Transverse colon (tissue), 4 donors: ENCODE measurements around the gene SEPTIN2. TPM values are rescaled to one million over a fixed set of nuclear protein-coding genes. Genes with fewer than 3 reads are reported as not detected.

Experiments
- DNase-seq: peaks from one replicate; pipeline ENCODE4 v3.0.0-alpha.2; 2019
- H3K27ac ChIP-seq, 4 donors: fragments of 200-600 bp; sonication (generic); 2 replicates each; pipeline ENCODE4 v1.5.1; 2016 to 2018; ENCODE audit warnings: inconsistent platforms in 4 of 4
- H3K27me3 ChIP-seq: fragments of 200-600 bp; sonication (generic); 2 replicates; pipeline ENCODE4 v1.5.1; 2017; ENCODE audit warnings: inconsistent platforms
- H3K36me3 ChIP-seq, 4 donors: fragments of 200-600 bp; sonication (generic); 2 replicates each; pipeline ENCODE4 v1.5.1; 2017 to 2019; ENCODE audit warnings: inconsistent platforms in 4 of 4
- H3K4me1 ChIP-seq, 4 donors: fragments of 200-600 bp; sonication (generic); 2 replicates each; pipeline ENCODE4 v1.5.1; 2017 to 2020; ENCODE audit warnings: inconsistent platforms in 4 of 4
- H3K4me3 ChIP-seq, 4 donors: fragments of 200-600 bp; sonication (generic); 1 replicate in 1 of 4; 2 replicates in 3 of 4; pipeline versions ENCODE4 v1.5.1 to v1.6.1; 2017 to 2019; ENCODE audit warnings: inconsistent platforms in 4 of 4
- H3K9me3 ChIP-seq, 2 donors: fragments of 200-600 bp; sonication (generic); 2 replicates each; pipeline ENCODE4 v1.5.1; 2017 to 2019; ENCODE audit warnings: inconsistent platforms in 2 of 2
- EP300 ChIP-seq: sonication (generic); formaldehyde crosslinking; IDR thresholded peaks from one replicate; pipeline ENCODE4 v1.6.1; 2017; ENCODE audit warnings: antibody characterized with exemption, low read depth
- POLR2A ChIP-seq: fragments of 450-650 bp; IDR thresholded peaks from one replicate; pipeline ENCODE4 v1.6.1; 2016; ENCODE audit warnings: antibody characterized with exemption, mild to moderate bottlenecking, moderate library complexity
- POLR2AphosphoS5 ChIP-seq, 3 donors: sonication (generic); formaldehyde crosslinking; IDR thresholded peaks; one replicate each; pipeline ENCODE4 v1.6.1; 2016; ENCODE audit warnings: antibody characterized with exemption in 3 of 3
- WGBS, 2 donors: methylation state at CpG; one replicate each; pipeline ENCODE4 v1.1.5; 2018; ENCODE audit warnings: low coverage in 1 of 2; 5-methylcytosine and 5-hydroxymethylcytosine counted together
- in situ Hi-C, 4 donors: fragments of 200-750 bp; cut with MboI; loops; one replicate each; pipeline versions ENCODE4 v1.15.0 to v1.15.1; 2017; ENCODE audit warnings: low sequenced_read_pairs in 3 of 4, low pct_ligation_motif_present in 1 of 4, low pct_unique_long_range_greater_than_20kb in 1 of 4
- intact Hi-C: fragments of 100-400 bp; cut with DNase I; formaldehyde crosslinking; loops from one replicate; pipeline ENCODE4 v1.15.1; 2023; ENCODE audit warnings: low total_unique reads
- total RNA-seq, 4 donors: library from RNA; depleted of rRNA; stranded (reverse); fragments of >200 nt; gene quantifications; one replicate each; pipeline ENCODE4 v1.1.0, GENCODE V29; 2016
- TF ChIP-seq, protein P1 (sequence below), 5 experiments: fragments of 200-600 bp in 3 of 5; fragments of 450-650 bp in 2 of 5; sonication (generic) in 3 of 5; IDR thresholded peaks; 1 replicate in 2 of 5; 2 replicates in 3 of 5; pipeline ENCODE4 v1.5.1; 2016 to 2017; ENCODE audit warnings: antibody characterized with exemption in 5 of 5, inconsistent platforms in 3 of 5, mild to moderate bottlenecking in 2 of 5, moderate library complexity in 1 of 5

The SEPTIN2 gene
- total RNA-seq, 4 donors from 2014 or later = 116 to 264 (median 180) TPM

DNA sequence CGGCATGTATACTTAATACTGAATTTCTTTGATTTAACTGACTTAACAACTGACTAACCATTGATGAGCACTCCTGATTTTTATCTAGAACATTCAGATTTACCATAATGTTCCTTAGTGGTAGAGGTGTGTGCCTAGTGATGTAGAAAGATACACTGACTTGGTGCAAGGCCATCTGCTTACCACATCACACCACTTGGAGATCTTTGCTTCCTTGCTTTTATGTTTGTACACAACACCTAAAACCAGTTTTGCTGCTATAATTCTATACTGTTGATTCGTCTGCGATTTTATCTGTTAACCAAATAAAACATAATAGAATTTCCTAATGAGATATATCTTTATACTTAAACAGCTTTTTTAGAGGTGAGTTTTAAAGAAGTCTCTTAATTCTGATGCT lies 36.5 kb downstream of the SEPTIN2 start:
- WGBS, 2 donors = 56 to 62% methylated on average over 3 of the region's 3 CpGs
- peaks cover 0 to 48% (median 15%) of the 10 kb centered on the region in 4 donors for H3K36me3 ChIP-seq
- H3K27me3 ChIP-seq = no peaks in the 10 kb centered on the region
- in situ Hi-C loops = no loop called here
- DNase-seq = no peak
- H3K9me3 ChIP-seq = no peaks in the 10 kb centered on the region
- peak overlapping the region; percentile 62 to 81 (median 70) for H3K27ac ChIP-seq
- intact Hi-C loops = no loop called here
- TF ChIP-seq POLR2AphosphoS5 (IDR thresholded peaks at IDR 0.05) = no peak
- no peak for TF ChIP-seq EP300
- TF ChIP-seq, protein P1, sequence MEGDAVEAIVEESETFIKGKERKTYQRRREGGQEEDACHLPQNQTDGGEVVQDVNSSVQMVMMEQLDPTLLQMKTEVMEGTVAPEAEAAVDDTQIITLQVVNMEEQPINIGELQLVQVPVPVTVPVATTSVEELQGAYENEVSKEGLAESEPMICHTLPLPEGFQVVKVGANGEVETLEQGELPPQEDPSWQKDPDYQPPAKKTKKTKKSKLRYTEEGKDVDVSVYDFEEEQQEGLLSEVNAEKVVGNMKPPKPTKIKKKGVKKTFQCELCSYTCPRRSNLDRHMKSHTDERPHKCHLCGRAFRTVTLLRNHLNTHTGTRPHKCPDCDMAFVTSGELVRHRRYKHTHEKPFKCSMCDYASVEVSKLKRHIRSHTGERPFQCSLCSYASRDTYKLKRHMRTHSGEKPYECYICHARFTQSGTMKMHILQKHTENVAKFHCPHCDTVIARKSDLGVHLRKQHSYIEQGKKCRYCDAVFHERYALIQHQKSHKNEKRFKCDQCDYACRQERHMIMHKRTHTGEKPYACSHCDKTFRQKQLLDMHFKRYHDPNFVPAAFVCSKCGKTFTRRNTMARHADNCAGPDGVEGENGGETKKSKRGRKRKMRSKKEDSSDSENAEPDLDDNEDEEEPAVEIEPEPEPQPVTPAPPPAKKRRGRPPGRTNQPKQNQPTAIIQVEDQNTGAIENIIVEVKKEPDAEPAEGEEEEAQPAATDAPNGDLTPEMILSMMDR (IDR thresholded peaks at IDR 0.05) = no peak
- no peak for TF ChIP-seq POLR2A
- H3K4me3 ChIP-seq = no peak overlapping the region
- H3K4me1 ChIP-seq = peaks cover 0 to 58% (median 28%) of the 10 kb centered on the region in 4 donors

DNA sequence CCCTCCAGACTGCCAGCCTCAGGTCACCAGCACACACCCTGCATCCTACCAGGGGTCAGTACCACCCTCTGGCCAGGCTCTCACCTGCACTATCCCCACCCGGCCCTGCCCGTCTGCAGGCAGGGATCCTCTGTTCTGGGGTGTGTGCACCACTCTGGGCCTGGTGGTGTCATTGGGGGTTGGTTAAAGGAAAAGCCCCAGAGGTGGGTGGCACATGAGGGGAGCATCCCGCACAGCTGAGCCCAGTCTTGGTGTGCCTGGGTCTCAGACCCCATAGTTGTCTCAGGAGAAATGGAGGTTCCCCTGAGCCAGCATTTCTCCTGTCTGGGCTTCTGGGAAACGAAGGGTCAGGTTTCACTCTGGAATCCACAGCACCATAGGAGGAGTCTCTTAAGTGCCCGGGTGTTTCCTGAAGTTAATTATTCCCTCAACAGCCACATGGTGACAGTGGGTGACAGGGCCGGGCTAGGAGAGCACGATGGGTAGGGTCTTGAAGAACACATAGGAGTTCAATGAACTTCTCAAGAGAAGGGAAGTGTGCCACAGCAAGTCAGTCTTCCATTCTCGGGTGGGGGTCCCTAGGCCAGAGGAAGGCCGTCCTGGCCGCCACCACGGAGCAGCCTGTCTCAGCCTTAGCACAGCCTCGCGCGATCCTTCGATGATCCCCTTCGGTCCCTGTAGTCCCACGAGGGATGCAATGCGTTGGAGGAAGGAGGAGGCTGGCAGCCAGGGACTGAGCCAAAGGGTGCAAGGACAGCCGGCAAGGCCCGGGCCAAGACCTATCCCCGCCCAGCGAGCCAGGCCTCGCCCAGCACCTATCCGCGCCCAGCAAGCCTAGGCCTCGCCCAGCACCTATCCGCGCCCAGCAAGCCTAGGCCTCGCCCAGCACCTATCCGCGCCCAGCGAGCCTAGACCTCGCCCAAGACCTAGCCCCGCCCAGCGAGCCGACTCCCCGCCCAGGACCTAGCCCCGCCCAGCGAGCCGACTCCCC lies 39.2 kb downstream of the SEPTIN2 start:
- peaks cover 0 to 22% (median 4%) of the 10 kb centered on the region in 4 donors for H3K36me3 ChIP-seq
- no peaks in the 10 kb centered on the region for H3K9me3 ChIP-seq
- TF ChIP-seq POLR2AphosphoS5 (IDR thresholded peaks at IDR 0.05) = peak in 2 of 3 donors; percentile 79 to 83
- TF ChIP-seq POLR2A = peak; percentile 60
- TF ChIP-seq, protein P1 (IDR thresholded peaks at IDR 0.05) = peak in 1 of 5 experiments; percentile 29
- TF ChIP-seq EP300 = no peak
- peaks cover 11 to 85% (median 52%) of the 10 kb centered on the region in 4 donors for H3K4me1 ChIP-seq
- H3K4me3 ChIP-seq = peak overlapping the region in 2 of 4 donors; percentile 7 to 19
- intact Hi-C loops (no loop called here), in situ Hi-C loops (no loop called here)
- peak overlapping the region; percentile 84 to 90 (median 87) for H3K27ac ChIP-seq
- DNase-seq = peak; percentile 93
- no peaks in the 10 kb centered on the region for H3K27me3 ChIP-seq
- 29% methylated on average over 36 of the region's 40 CpGs; no CpG with 5 or more reads in 1 of the 2 donors for WGBS, 2 donors

DNA sequence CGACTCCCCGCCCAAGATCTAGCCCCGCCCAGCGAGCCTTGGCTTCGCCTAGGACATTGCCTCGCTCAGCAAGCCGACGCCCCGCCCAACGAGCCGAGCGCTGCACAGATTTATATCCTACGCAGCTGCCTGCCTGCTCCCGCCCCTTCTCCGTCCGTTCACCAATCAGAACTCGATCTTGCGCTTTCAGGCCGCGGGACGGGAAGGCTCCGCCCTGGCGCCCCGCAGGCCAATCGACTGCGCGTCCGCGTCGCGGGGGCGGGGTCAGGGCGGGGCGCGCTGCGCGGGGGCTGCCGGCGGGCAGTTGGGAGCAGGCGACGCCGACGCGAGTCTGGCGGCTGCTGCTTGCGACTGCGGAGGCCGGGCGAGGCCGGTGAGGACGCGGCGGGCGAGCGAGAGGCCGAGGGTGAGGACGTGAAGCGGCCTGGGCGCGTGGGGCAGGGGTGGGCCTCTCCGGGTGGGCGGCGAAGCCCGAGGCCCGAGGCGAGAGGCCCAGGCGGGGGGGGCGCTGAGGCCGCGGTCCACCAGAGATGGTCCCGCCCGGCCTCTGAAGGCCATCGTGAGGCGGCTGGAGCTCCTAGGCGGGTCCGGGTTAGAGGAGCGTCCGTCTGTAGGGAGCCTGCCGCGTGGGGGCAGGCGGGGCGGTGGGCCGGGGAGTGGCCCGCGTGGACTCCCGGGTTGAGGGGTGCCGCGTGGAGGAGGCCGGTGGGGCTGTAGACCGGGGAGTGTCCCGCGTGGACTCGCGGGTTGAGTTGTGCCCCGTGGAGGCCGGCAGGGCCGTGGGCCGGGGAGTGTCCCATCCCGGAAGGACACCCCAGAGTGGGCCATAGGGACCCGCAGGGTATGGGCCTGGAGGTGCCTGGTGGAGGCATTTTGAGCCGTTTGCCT lies 40.5 kb downstream of the SEPTIN2 start, which contains the start of gene FARP2:
FARP2 (plus strand) TSS at position 303 of the 888 bp plus-strand sequence. CDS start 16,823 bp downstream, outside the sequence.
- peaks cover 11 to 85% (median 53%) of the 10 kb centered on the region in 4 donors for H3K4me1 ChIP-seq
- H3K36me3 ChIP-seq = peaks cover 0 to 18% (median 0%) of the 10 kb centered on the region in 4 donors
- TF ChIP-seq EP300 = no peak
- TF ChIP-seq, protein P1 (IDR thresholded peaks at IDR 0.05) = no peak
- peak; percentile 72 for TF ChIP-seq POLR2A
- peak; percentile 72 to 95 (median 94) for TF ChIP-seq POLR2AphosphoS5 (IDR thresholded peaks at IDR 0.05)
- in situ Hi-C loops (no loop called here), intact Hi-C loops (no loop called here)
- H3K27me3 ChIP-seq = no peaks in the 10 kb centered on the region
- WGBS, 2 donors = 1% methylated on average over 54 of the region's 101 CpGs; no CpG with 5 or more reads in 1 of the 2 donors
- peak; percentile 100 for DNase-seq
- H3K9me3 ChIP-seq = no peaks in the 10 kb centered on the region
- peak within 1 kb of the TSS; percentile 81 to 87 (median 83) for H3K4me3 ChIP-seq
- peak within 1 kb of the TSS; percentile 96 to 97 (median 96) for H3K27ac ChIP-seq
